Muscle layer of duodenum (tissue), 2 donors: Measurements from ENCODE around the gene MEX3A.
A peak's percentile ranks its signal among the peaks of the same experiment; 100 is the strongest.
"Not testable (repeated sequence)": the region's sequence is repeated elsewhere in the genome, so short reads cannot be mapped to it uniquely, and the experiment has no call there.

ENCODE experiments used
- H3K27ac ChIP-seq: one replicate; pipeline ENCODE4 v1.7.0; 2013; ENCODE audit warnings: mild to moderate bottlenecking, low read length
- H3K27me3 ChIP-seq: one replicate; pipeline ENCODE4 v1.7.0; 2013; ENCODE audit warnings: low read depth, mild to moderate bottlenecking, control low read depth, low read length
- H3K36me3 ChIP-seq, 2 donors: one replicate each; pipeline ENCODE4 v1.7.0; 2013; ENCODE audit warnings: low read length in 2 of 2, control low read depth in 1 of 2, mild to moderate bottlenecking in 1 of 2; ENCODE audit not compliant: insufficient read depth in 2 of 2, control insufficient read depth in 1 of 2
- H3K4me1 ChIP-seq, 2 donors: one replicate each; pipeline ENCODE4 v1.7.0; 2013; ENCODE audit warnings: low read length in 2 of 2, mild to moderate bottlenecking in 2 of 2, control low read depth in 1 of 2, moderate library complexity in 1 of 2; ENCODE audit not compliant: insufficient read depth in 2 of 2, control insufficient read depth in 1 of 2
- H3K4me3 ChIP-seq, 2 donors: one replicate each; pipeline ENCODE4 v1.7.0; 2013; ENCODE audit warnings: low read length in 2 of 2, low read depth in 1 of 2, mild to moderate bottlenecking in 1 of 2
- H3K9me3 ChIP-seq, 2 donors: one replicate each; pipeline ENCODE4 v1.7.0; 2013; ENCODE audit warnings: low read length in 2 of 2, control low read depth in 1 of 2, mild to moderate bottlenecking in 1 of 2; ENCODE audit not compliant: control insufficient read depth in 1 of 2
- donor health status: healthy.

MEX3A gene

DNA sequence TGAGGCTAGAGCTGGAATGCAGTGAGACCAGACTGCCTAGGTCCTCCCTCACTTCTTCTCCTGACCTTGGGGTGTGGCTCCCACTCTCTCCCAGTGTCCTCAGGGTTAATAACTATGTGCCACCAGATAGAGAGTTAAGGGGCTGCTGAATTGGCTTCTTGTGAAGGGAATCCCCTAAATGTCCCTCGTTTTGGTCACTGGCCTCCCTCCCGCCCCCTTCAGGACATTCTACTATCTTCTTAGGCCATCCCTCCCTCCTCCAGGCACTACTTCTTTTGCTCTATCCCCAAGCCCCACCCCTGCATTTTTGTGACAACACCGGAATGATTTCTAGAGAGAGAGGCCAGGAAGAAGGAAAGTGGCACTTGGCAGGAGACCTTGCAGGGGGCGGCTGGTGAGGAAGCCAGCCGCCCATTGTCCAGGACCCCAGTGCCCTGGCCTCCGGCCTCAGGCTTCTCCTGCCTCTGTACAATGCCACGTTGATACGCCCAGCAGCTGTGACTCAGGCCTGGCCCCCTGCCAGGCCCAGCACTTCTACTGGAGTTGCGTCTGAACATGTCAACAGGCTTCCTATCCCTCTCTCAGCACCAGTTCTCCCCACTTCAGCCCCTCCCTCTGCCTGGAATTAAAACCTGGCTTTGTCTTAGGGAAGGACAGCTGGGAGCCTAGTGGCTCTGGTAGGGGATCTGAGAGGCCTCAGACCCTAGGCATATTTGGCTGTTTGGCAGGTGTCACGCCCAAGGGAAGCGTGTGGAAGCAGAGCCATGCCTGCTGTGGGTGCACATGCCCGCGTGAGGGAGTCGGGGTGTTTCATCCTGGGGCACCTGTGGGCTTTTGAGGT, 41.3 kb upstream of the MEX3A start:
- H3K4me1 ChIP-seq: peaks cover 52 to 90% of the 10 kb centered on the region in 2 donors
- H3K27me3 ChIP-seq: no peaks in the 10 kb centered on the region
- no peaks in the 10 kb centered on the region for H3K9me3 ChIP-seq
- peaks cover 10 to 24% of the 10 kb centered on the region in 2 donors for H3K36me3 ChIP-seq
- peak overlapping the region; percentile 61 to 65 for H3K4me3 ChIP-seq
- peak overlapping the region; percentile 99 for H3K27ac ChIP-seq

DNA sequence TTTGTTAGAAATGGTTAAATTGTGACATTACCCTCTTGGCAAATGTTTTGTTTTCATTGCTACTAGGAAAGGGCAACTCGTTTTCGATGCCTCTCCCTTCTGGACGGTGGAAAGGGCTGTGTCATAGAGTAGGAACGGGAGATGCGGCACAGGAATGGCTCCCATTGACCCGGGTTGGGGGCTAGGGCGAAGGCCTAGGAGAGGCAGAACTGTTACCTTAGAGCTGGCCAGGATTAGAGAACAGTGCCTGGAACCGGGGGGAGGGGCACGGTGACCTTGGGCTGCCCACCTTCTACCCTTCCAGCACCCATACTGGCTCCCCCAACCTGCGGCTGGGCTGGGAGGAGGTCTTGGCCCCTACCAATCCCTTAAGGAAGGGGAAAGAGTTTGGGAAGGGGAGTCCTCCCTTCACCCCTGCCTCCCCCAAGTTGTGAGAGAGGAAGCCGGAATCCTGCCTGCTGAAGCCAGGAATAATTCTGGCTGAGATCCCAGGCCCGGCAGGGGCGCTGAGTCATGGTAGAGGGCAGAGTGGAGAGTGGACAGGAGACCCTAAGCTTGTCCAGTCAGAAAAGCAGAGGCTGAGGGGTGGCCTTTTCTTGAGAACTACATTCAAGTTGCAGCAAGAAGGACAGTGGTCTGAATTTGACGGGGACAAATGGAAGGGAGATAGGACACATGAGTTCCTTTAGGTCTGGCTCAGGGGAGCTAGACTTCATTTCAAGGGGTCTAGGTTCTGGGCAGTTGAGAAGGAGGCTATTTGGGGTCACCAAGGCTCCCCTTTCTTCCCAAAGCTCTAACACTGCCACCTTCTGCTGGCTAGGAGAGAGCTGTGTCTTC, 40.5 kb upstream of the MEX3A start:
- Histone ChIP-seq H3K9me3 (no peaks in the 10 kb centered on the region), H3K36me3 (peaks cover 5 to 32% of the 10 kb centered on the region in 2 donors), H3K27ac (peak overlapping the region; percentile 99), H3K4me3 (peak overlapping the region; percentile 61 to 65), H3K27me3 (no peaks in the 10 kb centered on the region), H3K4me1 (peaks cover 43 to 89% of the 10 kb centered on the region in 2 donors)

DNA sequence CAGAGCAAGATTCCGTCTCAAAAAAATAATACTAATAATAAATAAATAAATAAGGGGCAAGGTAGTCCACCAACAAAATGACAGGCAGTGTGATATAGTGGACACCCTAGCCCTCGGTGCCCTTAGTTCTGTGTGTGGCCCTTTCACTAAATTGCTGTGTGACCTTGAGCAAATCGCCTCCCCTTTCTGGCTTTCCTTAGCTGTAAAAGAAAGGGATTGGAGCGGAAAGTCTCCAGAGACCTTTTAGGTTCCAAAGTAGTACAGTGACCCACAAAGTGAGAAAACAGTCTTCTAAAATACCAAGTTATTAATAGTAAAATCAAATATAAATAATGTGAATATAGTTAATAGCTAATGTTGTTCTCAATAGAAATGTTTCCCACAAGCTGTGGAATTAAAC, 39.8 kb upstream of the MEX3A start:
- Histone ChIP-seq H3K4me1 (peaks cover 42 to 82% of the 10 kb centered on the region in 2 donors), H3K4me3 (peak overlapping the region; percentile 65 to 92), H3K27ac (peak overlapping the region; percentile 99), H3K27me3 (no peaks in the 10 kb centered on the region), H3K36me3 (peaks cover 5 to 32% of the 10 kb centered on the region in 2 donors), H3K9me3 (no peaks in the 10 kb centered on the region)

DNA sequence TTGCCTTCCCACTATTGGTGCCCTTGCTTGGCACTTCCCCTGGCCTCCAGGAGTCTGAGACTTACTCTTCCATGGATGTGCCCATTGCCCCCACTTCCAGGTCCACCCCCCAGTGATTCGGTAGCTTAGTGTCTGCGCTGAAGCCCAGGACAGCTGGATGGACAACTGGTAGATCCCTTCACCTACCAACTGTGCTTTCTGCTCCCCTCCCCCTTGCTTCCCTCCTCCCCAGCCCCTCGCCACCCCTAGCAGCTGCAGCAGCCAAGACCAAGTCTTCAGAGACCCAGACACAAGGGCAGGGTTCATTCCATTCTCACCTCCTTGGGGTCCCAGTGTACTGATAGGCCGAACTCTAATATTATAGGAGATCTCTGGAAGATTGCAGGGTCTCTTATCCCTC, 39.2 kb upstream of the MEX3A start:
- Histone ChIP-seq H3K27ac (peak overlapping the region; percentile 99), H3K4me1 (peaks cover 42 to 76% of the 10 kb centered on the region in 2 donors)

DNA sequence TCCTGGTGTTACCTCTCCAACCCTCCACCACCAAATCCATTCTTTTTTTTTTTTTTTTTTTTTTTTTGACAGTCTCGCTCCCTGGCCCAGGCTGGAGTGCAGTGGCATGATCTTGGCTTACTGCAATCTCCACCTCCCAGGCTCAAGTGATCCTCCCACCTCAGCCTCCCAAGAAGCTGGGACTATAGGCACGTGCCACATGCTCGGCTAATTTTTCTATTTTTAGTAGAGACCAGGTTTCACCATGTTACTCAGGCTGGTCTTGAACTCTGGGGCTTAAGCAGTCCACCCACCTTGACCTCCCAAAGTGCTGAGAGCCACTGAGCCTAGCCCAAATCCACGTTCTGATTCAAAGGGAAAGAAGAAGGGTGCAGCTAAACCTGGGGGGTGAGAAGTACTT, 38.7 kb upstream of the MEX3A start:
- peaks cover 42 to 71% of the 10 kb centered on the region in 2 donors for H3K4me1 ChIP-seq
- not testable (repeated sequence) for H3K27me3 ChIP-seq, H3K9me3 ChIP-seq
- H3K4me3 ChIP-seq: peak overlapping the region; percentile 55 to 92
- H3K27ac ChIP-seq: peak overlapping the region; percentile 99
- H3K36me3 ChIP-seq: peaks cover 5 to 25% of the 10 kb centered on the region in 2 donors

More for the DNA sequence above, 39.2 kb upstream of the MEX3A start:
- Histone ChIP-seq H3K36me3 (peaks cover 5 to 25% of the 10 kb centered on the region in 2 donors), H3K9me3 (no peaks in the 10 kb centered on the region), H3K27me3 (no peaks in the 10 kb centered on the region), H3K4me3 (peak overlapping the region; percentile 55 to 92)

DNA sequence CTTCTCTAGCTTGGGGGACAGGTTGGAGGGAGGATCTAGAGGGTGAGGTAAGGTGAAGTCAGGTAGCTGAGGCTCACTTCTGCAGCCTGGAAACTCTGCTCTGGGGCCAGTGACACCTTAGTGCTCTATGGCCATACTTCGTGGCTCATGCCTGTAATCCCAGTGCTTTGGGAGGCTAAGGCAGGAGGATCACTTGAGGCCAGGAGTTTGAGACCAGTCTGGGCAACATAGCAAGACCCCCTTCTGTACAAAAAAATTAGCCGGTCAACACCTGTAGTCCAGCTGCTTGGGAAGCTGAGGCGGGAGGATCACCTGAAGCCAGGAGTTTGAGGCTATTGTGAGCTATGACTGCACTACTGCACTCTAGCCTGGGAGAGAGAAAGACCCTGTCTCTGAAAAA, 38.1 kb upstream of the MEX3A start:
- peak overlapping the region; percentile 67 for H3K27ac ChIP-seq
- H3K9me3 ChIP-seq: no peaks in the 10 kb centered on the region
- peaks cover 5 to 29% of the 10 kb centered on the region in 2 donors for H3K36me3 ChIP-seq
- peaks cover 42 to 66% of the 10 kb centered on the region in 2 donors for H3K4me1 ChIP-seq
- no peaks in the 10 kb centered on the region for H3K27me3 ChIP-seq
- H3K4me3 ChIP-seq: peak overlapping the region; percentile 55 to 92

DNA sequence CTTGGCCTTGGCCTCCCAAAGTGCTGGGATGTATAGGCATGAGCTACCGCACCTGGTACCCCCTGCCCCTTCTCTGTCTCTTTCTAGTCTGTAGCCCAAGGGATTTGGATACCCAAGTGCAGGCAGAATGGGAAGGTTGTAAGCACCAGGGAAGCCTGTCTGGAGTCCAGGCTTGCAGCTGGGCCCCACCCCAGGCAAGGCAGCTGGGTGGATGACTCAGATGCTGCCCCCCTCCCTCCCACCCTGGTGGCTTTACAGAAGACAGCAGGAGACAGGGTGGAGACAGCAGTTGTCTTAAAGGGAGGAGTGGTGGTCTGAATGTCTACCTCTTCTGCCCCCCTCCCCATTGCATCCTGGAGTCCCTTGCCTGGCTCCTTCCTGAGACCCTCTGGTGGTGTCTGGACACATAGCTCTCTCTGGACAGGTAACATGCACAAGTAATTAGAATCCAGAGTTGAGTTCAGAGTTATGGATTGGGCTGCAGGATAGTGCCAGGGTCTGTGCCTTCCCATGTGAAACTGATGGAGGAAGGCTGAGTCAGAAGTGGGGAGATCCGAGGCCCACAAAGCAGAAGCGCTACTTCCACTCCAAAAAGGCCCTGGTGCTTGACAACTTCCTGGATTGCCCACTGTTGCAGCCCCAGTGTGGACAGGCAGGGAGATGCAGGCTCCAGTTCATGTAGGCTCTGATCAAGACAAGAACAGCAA, 37.4 kb upstream of the MEX3A start:
- Histone ChIP-seq H3K27ac (peak overlapping the region; percentile 67), H3K27me3 (no peaks in the 10 kb centered on the region), H3K36me3 (peaks cover 5 to 35% of the 10 kb centered on the region in 2 donors), H3K9me3 (no peaks in the 10 kb centered on the region), H3K4me1 (peaks cover 38 to 60% of the 10 kb centered on the region in 2 donors), H3K4me3 (peak overlapping the region; percentile 55 to 92)

DNA sequence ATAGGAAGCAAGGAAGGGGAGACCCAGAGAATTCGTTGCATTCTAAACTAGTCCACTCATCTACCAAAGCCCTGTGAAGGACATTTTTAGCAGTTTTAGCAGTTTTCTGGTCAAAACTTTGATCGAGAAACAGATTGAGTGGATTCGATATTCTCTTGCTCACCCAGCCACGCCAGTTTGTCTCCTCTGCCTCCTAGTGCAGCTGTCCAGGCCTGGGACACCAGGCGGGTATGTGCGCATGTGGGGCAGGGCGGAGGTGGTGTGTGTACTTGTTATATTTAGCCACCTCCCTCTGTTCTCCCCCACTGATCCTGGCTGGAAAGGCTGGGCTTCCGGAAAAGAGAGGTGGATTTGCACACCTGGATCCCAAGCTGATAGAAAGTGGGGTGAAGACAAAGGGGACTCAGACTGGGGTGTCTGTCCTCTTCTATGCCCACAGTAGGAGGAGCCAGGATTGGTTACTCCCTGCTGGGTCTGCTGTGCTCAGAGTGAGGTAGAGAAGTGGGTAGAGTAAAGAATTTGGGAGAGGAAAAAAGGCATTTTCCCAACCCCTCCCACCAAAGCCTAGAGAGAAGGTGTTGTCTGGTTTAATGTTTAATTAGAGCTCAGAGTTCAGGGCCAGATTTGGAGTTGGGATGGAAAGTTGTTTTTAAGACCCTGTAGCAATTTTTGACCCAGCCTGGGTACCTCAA, 36.1 kb upstream of the MEX3A start:
- peak overlapping the region; percentile 67 for H3K27ac ChIP-seq
- H3K36me3 ChIP-seq: peaks cover 5 to 33% of the 10 kb centered on the region in 2 donors
- H3K4me3 ChIP-seq: peak overlapping the region; percentile 79 to 92
- peaks cover 34 to 53% of the 10 kb centered on the region in 2 donors for H3K4me1 ChIP-seq
- H3K27me3 ChIP-seq: no peaks in the 10 kb centered on the region
- no peaks in the 10 kb centered on the region for H3K9me3 ChIP-seq

DNA sequence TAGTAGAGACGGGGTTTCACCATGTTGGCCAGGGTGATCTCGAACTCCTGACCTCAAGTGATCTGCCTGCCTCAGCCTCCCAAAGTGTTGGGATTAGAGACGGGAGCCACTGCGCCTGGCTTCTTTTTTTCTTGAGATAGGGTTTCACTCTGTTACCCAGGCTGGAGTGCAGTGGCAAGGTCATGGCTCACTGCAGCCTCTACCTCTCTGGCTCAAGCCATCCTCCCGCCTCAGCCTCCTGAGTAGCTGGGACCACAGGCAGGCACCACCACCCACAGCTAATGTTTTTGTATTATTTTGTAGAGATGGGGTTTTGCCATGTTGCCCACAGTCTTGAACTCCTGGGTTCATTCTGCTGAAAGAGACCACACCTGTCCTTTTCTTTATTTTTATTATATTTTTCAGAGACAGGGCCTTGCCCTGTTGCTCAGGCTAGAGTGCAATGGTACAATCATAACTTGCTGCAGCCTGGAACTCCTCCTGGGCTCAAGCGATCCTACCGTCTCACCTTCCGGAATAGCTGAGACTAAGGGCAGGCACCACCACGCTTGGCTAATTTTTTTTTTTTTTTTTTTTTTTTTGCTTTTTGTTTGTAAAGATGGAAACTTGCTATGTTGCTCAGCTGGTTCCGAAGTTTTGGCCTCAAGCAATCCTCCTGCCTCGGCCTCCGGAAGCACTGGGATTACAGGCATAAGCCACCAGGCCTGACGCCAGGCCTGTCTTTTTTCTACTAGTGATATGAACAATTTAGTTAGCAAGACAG, 35.3 kb upstream of the MEX3A start:
- H3K4me1 ChIP-seq: peaks cover 26 to 49% of the 10 kb centered on the region in 2 donors
- H3K27me3 ChIP-seq: no peaks in the 10 kb centered on the region
- no peaks in the 10 kb centered on the region for H3K9me3 ChIP-seq
- H3K4me3 ChIP-seq: peak overlapping the region; percentile 79 to 92
- peak overlapping the region; percentile 67 for H3K27ac ChIP-seq
- peaks cover 5 to 26% of the 10 kb centered on the region in 2 donors for H3K36me3 ChIP-seq

DNA sequence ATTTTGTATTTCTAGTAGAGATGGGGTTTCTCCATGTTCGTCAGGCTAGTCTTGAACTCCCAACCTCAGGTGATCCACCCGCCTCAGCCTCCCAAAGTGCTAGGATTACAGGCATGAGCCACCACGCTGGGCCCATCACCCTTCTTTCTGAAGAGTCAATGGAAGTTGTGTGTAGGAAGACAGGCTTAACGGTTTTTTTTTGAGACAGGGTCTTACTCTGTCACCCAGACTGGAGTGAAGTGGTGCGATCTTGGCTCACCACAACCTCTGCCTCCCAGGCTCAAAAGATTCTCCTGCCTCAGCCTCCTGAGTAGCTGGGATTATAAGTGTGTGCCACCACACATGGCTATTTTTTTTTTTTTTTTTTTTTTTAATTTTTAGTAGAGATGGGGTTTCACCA, 34.5 kb upstream of the MEX3A start:
- not testable (repeated sequence) for H3K27me3 ChIP-seq, H3K9me3 ChIP-seq
- Histone ChIP-seq H3K36me3 (peaks cover 5 to 24% of the 10 kb centered on the region in 2 donors), H3K4me3 (peak overlapping the region; percentile 92 to 99), H3K27ac (peak overlapping the region; percentile 98), H3K4me1 (peaks cover 24 to 47% of the 10 kb centered on the region in 2 donors)
